Measurements from ENCODE around the gene NELL2. TPM values are rescaled to one million over a fixed set of nuclear protein-coding genes. Genes with fewer than 3 reads are reported as not detected.

The NELL2 gene
- total and polyA plus RNA-seq, 10 of the 15 experiments (the other 5 are each of a cell fraction or from before 2014, with no cell fraction given) = 0.27 to 2.3 (median 0.76) TPM

DNA sequence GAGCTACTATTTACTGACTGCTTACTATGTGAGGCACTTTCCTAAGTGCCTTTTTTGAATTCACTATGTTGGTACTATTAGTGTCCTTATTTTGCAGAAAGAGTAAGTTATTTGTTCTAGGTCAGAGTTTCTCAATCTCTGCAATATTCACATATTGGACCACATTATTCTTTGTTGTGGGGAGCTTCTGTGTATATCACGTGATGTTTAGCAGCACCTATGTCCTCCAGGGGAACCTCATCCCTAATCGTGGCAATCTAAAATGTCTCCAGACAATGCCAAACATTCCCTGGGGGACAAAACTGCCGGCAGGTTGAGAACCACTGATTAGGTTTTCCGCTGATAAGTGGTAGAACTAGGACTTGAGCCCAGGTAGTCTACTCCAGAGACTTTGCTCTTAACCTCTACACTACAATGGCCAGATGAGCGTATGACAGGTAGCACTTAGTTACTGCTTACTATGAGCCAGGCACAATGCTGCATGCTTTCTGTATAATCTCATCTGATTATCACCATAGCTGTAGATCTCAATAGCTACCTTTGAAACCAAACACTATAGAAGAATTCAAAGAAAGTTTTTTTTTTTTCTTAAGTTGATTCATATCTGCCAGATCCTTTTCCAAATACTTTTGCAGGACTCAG is 38.9 kb downstream of the NELL2 start:
- Histone ChIP-seq H2AFZ (ENCODE audit: control insufficient read depth, low read depth, low read length) (no peak overlapping the region), H3K4me2 (ENCODE audit: control insufficient read depth, insufficient read depth) (no peak overlapping the region), H3K27me3 (replicated peaks in 1 of 2; ENCODE audit: control insufficient read depth in 2 of 2, insufficient read depth in 2 of 2, low read length in 1 of 2) (no peaks in the 10 kb centered on the region), H3K9me3 (replicated peaks; ENCODE audit: control insufficient read depth, insufficient read depth, low read length) (no peaks in the 10 kb centered on the region), H3K27ac (ENCODE audit: control insufficient read depth, insufficient read depth) (no peak overlapping the region), H3K36me3 (ENCODE audit: control insufficient read depth in 2 of 2, insufficient read depth in 2 of 2, low read length in 1 of 2) (no peaks in the 10 kb centered on the region), H3K4me3 (no peak overlapping the region), H3K4me1 (ENCODE audit: control insufficient read depth, insufficient read depth, low read length) (no peaks in the 10 kb centered on the region), H4K20me1 (ENCODE audit: control insufficient read depth, insufficient read depth) (no peaks in the 10 kb centered on the region; the same call in 1 of the 2 replicates), H3K9ac (ENCODE audit: control insufficient read depth, insufficient read depth, low read length) (no peak overlapping the region), H3K79me2 (ENCODE audit: control insufficient read depth, insufficient read depth, low read length) (no peaks in the 10 kb centered on the region)
- CTCF ChIA-PET = interaction anchor here (0.6 to 1.4 kb wide), 2 partner anchors 10 to 76 kb away, joined by 3 to 4 read pairs; no protein-coding TSS in a partner anchor
- intact Hi-C loops (cut with micrococcal nuclease; ENCODE audit: unreplicated experiment) (no loop called here), in situ Hi-C loops (cut with MboI) (no loop called here)
- WGBS (ENCODE audit: insufficient coverage, insufficient replicate concordance, low lambda C conversion rate, missing lambda C conversion rate) = 44% methylated on average over 5 of the region's 5 CpGs
- TF ChIP-seq STAT1 (conservative IDR thresholded peaks at IDR 0.05) = no peak
- no peak for TF ChIP-seq SMC3 (IDR thresholded peaks at IDR 0.05; ENCODE audit: borderline replicate concordance, low read length)
- TF ChIP-seq ZBTB33 (IDR thresholded peaks at IDR 0.05) = no peak
- no peak for FAIRE-seq
- BruUV-seq (replicated peaks) = no TSS peak
- RAD21 ChIA-PET (ENCODE audit: unreplicated experiment) = interaction anchor here (0.7 kb wide), 1 partner anchor 10 kb away, joined by 3 read pairs; no protein-coding TSS in a partner anchor
- SMC1A ChIA-PET (ENCODE audit: uncharacterized antibody, unreplicated experiment) = interaction anchor here (0.6 to 1.5 kb wide), 2 partner anchors 9 to 333 kb away, joined by 3 to 5 read pairs; no protein-coding TSS in a partner anchor
- ATAC-seq = no peak
- DNase-seq (ENCODE audit: low read depth, low spot score) = no peak
- POLR2A ChIA-PET = no interaction called here
